Esophagus muscularis mucosa (tissue), 4 donors: ENCODE data around the gene CCDC6. TPM values are rescaled to one million over a fixed set of nuclear protein-coding genes. Genes with fewer than 3 reads are reported as not detected.
"Not testable (repeated sequence)": the region's sequence is repeated elsewhere in the genome, so short reads cannot be mapped to it uniquely, and the experiment has no call there.

Experiments
- DNase-seq: peaks from one replicate; pipeline ENCODE4 v3.0.0-alpha.2; 2017; ENCODE audit errors: extremely low spot score
- H3K27ac ChIP-seq, 4 donors: fragments of 200-600 bp; sonication (generic); replicated peaks in 1 of 4; 1 replicate in 3 of 4; 2 replicates in 1 of 4; pipeline ENCODE4 v1.5.1; 2016 to 2019; ENCODE audit warnings: mild to moderate bottlenecking in 1 of 4
- H3K27me3 ChIP-seq, 4 donors: fragments of 200-600 bp; sonication (generic); one replicate each; pipeline versions ENCODE4 v1.5.1 to v1.6.0; 2016 to 2019
- H3K36me3 ChIP-seq, 4 donors: fragments of 200-600 bp; sonication (generic); one replicate each; pipeline ENCODE4 v1.5.1; 2016 to 2019
- H3K4me1 ChIP-seq, 4 donors: fragments of 200-600 bp; sonication (generic); one replicate each; pipeline ENCODE4 v1.5.1; 2016 to 2019
- H3K4me3 ChIP-seq, 4 donors: fragments of 200-600 bp; sonication (generic); 1 replicate in 2 of 4; 2 replicates in 2 of 4; pipeline ENCODE4 v1.5.1; 2016 to 2019; ENCODE audit warnings: mild to moderate bottlenecking in 4 of 4, moderate library complexity in 1 of 4
- H3K9me3 ChIP-seq, 4 donors: fragments of 200-600 bp; sonication (generic); 1 replicate in 3 of 4; 2 replicates in 1 of 4; pipeline ENCODE4 v1.5.1; 2016 to 2019
- EP300 ChIP-seq: sonication (generic); formaldehyde crosslinking; IDR thresholded peaks from one replicate; pipeline ENCODE4 v1.6.1; 2017; ENCODE audit warnings: antibody characterized with exemption
- POLR2A ChIP-seq: fragments of 450-650 bp; IDR thresholded peaks from one replicate; pipeline ENCODE4 v1.6.1; 2017; ENCODE audit warnings: antibody characterized with exemption, moderate library complexity, mild to moderate bottlenecking, low read depth
- POLR2AphosphoS5 ChIP-seq, 2 donors: sonication (generic); formaldehyde crosslinking; IDR thresholded peaks; one replicate each; pipeline ENCODE4 v1.6.1; 2017; ENCODE audit warnings: antibody characterized with exemption in 2 of 2
- WGBS: methylation state at CpG from one replicate; pipeline ENCODE4 v1.1.5; 2018; 5-methylcytosine and 5-hydroxymethylcytosine counted together
- intact Hi-C: fragments of 100-400 bp; cut with DNase I; formaldehyde crosslinking; loops from one replicate; pipeline ENCODE4 v1.15.1; 2023
- total RNA-seq, 4 donors: library from RNA; depleted of rRNA; stranded (reverse); fragments of >200 nt; gene quantifications; one replicate each; pipeline versions ENCODE4 v1.1.0 to v1.2.1, GENCODE V29; 2016
- TF ChIP-seq, protein P1 (sequence below), 3 experiments: fragments of 200-600 bp in 2 of 3; fragments of 450-650 bp in 1 of 3; sonication (generic) in 2 of 3; IDR thresholded peaks; one replicate each; pipeline ENCODE4 v1.5.1; 2017 to 2019; ENCODE audit warnings: antibody characterized with exemption in 3 of 3, mild to moderate bottlenecking in 2 of 3, moderate library complexity in 1 of 3

CCDC6 gene
- total RNA-seq: 10 to 100 TPM; 41.4 to 71.0 (median 57.2) TPM

GRCh38 chr10:59906417-59907202, at the start of gene CCDC6:
Gene CCDC6 (minus strand): TSS chr10:59906556. CDS start chr10:59906424, 132 bp downstream.
- Histone ChIP-seq H3K36me3 (no peaks in the 10 kb centered on the region), H3K4me1 (peaks cover 28 to 62% (median 57%) of the 10 kb centered on the region in 4 donors), H3K4me3 (peak within 1 kb of the TSS; percentile 86 to 99 (median 90)), H3K27ac (peak within 1 kb of the TSS; percentile 92 to 97 (median 94)), H3K9me3 (no peaks in the 10 kb centered on the region), H3K27me3 (no peaks in the 10 kb centered on the region)
- DNase-seq: peak; percentile 97
- TF ChIP-seq POLR2A (peak; percentile 78), EP300 (no peak), POLR2AphosphoS5 (IDR thresholded peaks at IDR 0.05) (peak; percentile 89 to 99)
- TF ChIP-seq, protein P1, sequence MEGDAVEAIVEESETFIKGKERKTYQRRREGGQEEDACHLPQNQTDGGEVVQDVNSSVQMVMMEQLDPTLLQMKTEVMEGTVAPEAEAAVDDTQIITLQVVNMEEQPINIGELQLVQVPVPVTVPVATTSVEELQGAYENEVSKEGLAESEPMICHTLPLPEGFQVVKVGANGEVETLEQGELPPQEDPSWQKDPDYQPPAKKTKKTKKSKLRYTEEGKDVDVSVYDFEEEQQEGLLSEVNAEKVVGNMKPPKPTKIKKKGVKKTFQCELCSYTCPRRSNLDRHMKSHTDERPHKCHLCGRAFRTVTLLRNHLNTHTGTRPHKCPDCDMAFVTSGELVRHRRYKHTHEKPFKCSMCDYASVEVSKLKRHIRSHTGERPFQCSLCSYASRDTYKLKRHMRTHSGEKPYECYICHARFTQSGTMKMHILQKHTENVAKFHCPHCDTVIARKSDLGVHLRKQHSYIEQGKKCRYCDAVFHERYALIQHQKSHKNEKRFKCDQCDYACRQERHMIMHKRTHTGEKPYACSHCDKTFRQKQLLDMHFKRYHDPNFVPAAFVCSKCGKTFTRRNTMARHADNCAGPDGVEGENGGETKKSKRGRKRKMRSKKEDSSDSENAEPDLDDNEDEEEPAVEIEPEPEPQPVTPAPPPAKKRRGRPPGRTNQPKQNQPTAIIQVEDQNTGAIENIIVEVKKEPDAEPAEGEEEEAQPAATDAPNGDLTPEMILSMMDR (IDR thresholded peaks at IDR 0.05): peak; percentile 75 to 82 (median 79)
- WGBS: 1% methylated on average over 24 of the region's 64 CpGs
- intact Hi-C loops: loop anchor here (2.0 to 5.0 kb wide), 3 partner anchors 42 to 279 kb away; no protein-coding TSS in a partner anchor

GRCh38 chr10:59954296-59954695, 47.9 kb upstream of the CCDC6 start:
- Histone ChIP-seq H3K4me1 (no peaks in the 10 kb centered on the region), H3K4me3 (no peak overlapping the region), H3K27me3 (no peaks in the 10 kb centered on the region), H3K9me3 (no peaks in the 10 kb centered on the region), H3K27ac (no peak overlapping the region), H3K36me3 (no peaks in the 10 kb centered on the region)
- DNase-seq: no peak
- 93% methylated on average over 3 of the region's 3 CpGs for whole genome bisulfite sequencing
- TF ChIP-seq, protein P1 (IDR thresholded peaks at IDR 0.05): no peak
- no peak for TF ChIP-seq POLR2A
- TF ChIP-seq POLR2AphosphoS5 (IDR thresholded peaks at IDR 0.05): no peak
- no peak for TF ChIP-seq EP300
- intact Hi-C loops: no loop called here

DNA sequence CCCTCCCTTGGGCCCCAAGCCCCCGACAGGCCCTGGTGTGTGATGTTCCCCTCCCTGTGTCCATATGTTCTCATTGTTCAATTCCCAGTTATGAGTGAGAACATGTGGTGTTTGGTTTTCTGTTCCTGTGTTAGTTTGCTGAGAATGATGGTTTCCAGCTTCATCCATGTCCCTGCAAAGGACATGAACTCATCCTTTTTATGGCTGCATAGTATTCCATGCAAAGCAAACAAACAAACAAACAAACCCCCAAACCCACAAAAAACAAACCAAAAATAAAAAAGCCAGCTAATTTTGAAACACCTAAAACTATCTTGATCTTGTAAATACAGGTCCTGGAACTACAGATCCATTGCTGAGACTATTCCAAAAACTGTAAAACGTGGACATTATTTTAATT, 47.4 kb upstream of the CCDC6 start:
- H3K36me3 ChIP-seq: not testable (repeated sequence)

GRCh38 chr10:59950105-59950504, 43.7 kb upstream of the CCDC6 start:
- no peaks in the 10 kb centered on the region for H3K27me3 ChIP-seq
- intact Hi-C loops: no loop called here
- DNase-seq: no peak
- TF ChIP-seq EP300 (no peak), POLR2A (no peak), POLR2AphosphoS5 (IDR thresholded peaks at IDR 0.05) (no peak)
- TF ChIP-seq, protein P1 (IDR thresholded peaks at IDR 0.05): no peak
- H3K4me1 ChIP-seq: no peaks in the 10 kb centered on the region
- 64% methylated on average over 2 of the region's 2 CpGs for WGBS
- no peak overlapping the region for H3K27ac ChIP-seq
- no peaks in the 10 kb centered on the region for H3K9me3 ChIP-seq
- no peaks in the 10 kb centered on the region for H3K36me3 ChIP-seq
- H3K4me3 ChIP-seq: no peak overlapping the region

More for the DNA sequence above, 47.4 kb upstream of the CCDC6 start:
- H3K9me3 ChIP-seq, H3K27me3 ChIP-seq, H3K27ac ChIP-seq, H3K4me3 ChIP-seq, DNase-seq, H3K4me1 ChIP-seq, intact Hi-C loops: not testable (repeated sequence)
- 82% methylated on average over 2 of the region's 2 CpGs for WGBS

DNA sequence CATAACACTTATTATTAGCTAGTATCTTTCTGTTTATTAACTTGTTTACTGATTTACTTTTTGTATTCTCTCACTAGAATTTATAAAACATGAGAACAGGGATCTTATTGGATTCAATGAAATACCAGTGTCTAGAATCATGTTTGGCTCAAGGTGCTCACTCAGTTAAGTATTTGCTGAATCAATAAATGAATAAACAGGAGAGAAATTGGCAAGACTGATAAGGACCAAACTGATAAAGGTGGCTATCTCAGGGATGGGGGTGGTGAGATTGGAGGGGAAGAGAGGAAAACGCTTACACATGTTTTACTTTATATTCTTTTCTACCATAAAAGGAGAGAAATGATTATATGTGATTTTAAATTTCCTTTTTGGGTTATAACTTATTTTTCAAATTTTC, 43.3 kb upstream of the CCDC6 start:
- H3K27me3 ChIP-seq: peaks cover 0 to 1% (median 0%) of the 10 kb centered on the region in 4 donors
- no peaks in the 10 kb centered on the region for H3K9me3 ChIP-seq
- intact Hi-C loops: no loop called here
- 79% methylated on average over 1 of the region's 1 CpG for WGBS
- H3K4me3 ChIP-seq: no peak overlapping the region
- TF ChIP-seq POLR2AphosphoS5 (IDR thresholded peaks at IDR 0.05): no peak
- no peak for TF ChIP-seq POLR2A
- no peak for TF ChIP-seq EP300
- TF ChIP-seq, protein P1 (IDR thresholded peaks at IDR 0.05): no peak
- H3K4me1 ChIP-seq: no peaks in the 10 kb centered on the region
- no peak for DNase-seq
- no peak overlapping the region for H3K27ac ChIP-seq
- H3K36me3 ChIP-seq: no peaks in the 10 kb centered on the region
